Activated CD4-positive, alpha-beta T cell treated with anti-CD3 and anti-CD28 coated beads, Interleukin-2, amount 10 ng/mL, durations not matched to agents 7 days and 5 days (primary cell): ENCODE measurements around the gene FDX2. TPM values are rescaled to one million over a fixed set of nuclear protein-coding genes. Genes with fewer than 3 reads are reported as not detected.

Experiments
- CTCF ChIA-PET: fragments of 350-600 bp; sonication (Branson Sonifier 250); formaldehyde crosslinking; loops from one replicate; lab custom pipeline; 2021; ENCODE audit warnings: antibody characterized with exemption; lab: Charles Lee
- POLR2A ChIA-PET: fragments of 350-600 bp; sonication (Branson Sonifier 250); formaldehyde crosslinking; loops from one replicate; lab custom pipeline; 2021; ENCODE audit warnings: antibody characterized with exemption; lab: Charles Lee
- DNase-seq: peaks from one replicate; pipeline ENCODE4 v3.0.0-alpha.2; 2020
- H3K27ac Mint-ChIP-seq: one replicate; pipeline ENCODE4 v1.8.0; 2021; ENCODE audit warnings: mild to moderate bottlenecking, moderate library complexity, mixed read lengths
- H3K27me3 Mint-ChIP-seq: one replicate; pipeline ENCODE4 v1.8.0; 2021; ENCODE audit warnings: mixed read lengths
- H3K36me3 Mint-ChIP-seq: one replicate; pipeline ENCODE4 v1.8.0; 2021; ENCODE audit warnings: low read depth, mixed read lengths
- H3K4me1 Mint-ChIP-seq: one replicate; pipeline ENCODE4 v1.8.0; 2021; ENCODE audit warnings: mixed read lengths
- H3K4me3 Mint-ChIP-seq: one replicate; pipeline ENCODE4 v1.8.0; 2021; ENCODE audit warnings: mild to moderate bottlenecking, moderate library complexity, mixed read lengths
- H3K9me3 Mint-ChIP-seq: one replicate; pipeline ENCODE4 v1.8.0; 2021; ENCODE audit warnings: mixed read lengths
- total RNA-seq, 2 experiments: library from RNA; stranded (reverse); gene quantifications; one replicate each; pipeline ENCODE4 v1.2.3, GENCODE V29; 2021

Gene FDX2
- total RNA-seq, 2 experiments from 2014 or later = 5.5 to 9.0 TPM

- peaks cover 4% of the 10 kb centered on the region for H3K36me3 Mint-ChIP-seq
- CTCF ChIA-PET = interaction anchor here (0.6 to 6.3 kb wide), 26 partner anchors 10 to 154 kb away, joined by 3 to 93 read pairs (median 4); partner anchors contain the start of genes CDC37, ICAM4, ICAM5 and TYK2
Observed at GRCh38 chr19:10269333-10270179, 46.3 kb downstream of the FDX2 start.

GRCh38 chr19:10268071-10268470, 47.7 kb downstream of the FDX2 start:
- DNase-seq = no peak
- CTCF ChIA-PET = interaction anchor here (0.6 to 6.3 kb wide), 9 partner anchors 17 to 148 kb away, joined by 3 to 66 read pairs (median 5); partner anchors contain the start of genes ICAM4 and ICAM5
- Mint-ChIP-seq H3K4me1 (peaks cover 30% of the 10 kb centered on the region), H3K27ac (no peak overlapping the region), H3K27me3 (no peaks in the 10 kb centered on the region), H3K36me3 (peaks cover 2% of the 10 kb centered on the region), H3K4me3 (no peak overlapping the region), H3K9me3 (no peaks in the 10 kb centered on the region)
- POLR2A ChIA-PET = interaction anchor here (0.6 kb wide), 1 partner anchor 18 kb away, joined by 8 read pairs; no protein-coding TSS in a partner anchor

More at GRCh38 chr19:10269333-10270179, 46.3 kb downstream of the FDX2 start:
- DNase-seq = peak; percentile 88
- no peaks in the 10 kb centered on the region for H3K9me3 Mint-ChIP-seq
- peak overlapping the region; percentile 75 for H3K4me3 Mint-ChIP-seq
- peak overlapping the region; percentile 90 for H3K27ac Mint-ChIP-seq
- no peaks in the 10 kb centered on the region for H3K27me3 Mint-ChIP-seq
- H3K4me1 Mint-ChIP-seq = peaks cover 32% of the 10 kb centered on the region
- POLR2A ChIA-PET = interaction anchor here (0.6 to 0.7 kb wide), 2 partner anchors 22 to 111 kb away, joined by 3 read pairs; partner anchors contain the start of gene TYK2

GRCh38 chr19:10266706-10267105, 49.1 kb downstream of the FDX2 start:
- CTCF ChIA-PET = interaction anchor here (0.9 to 6.3 kb wide), 6 partner anchors 8 to 150 kb away, joined by 3 to 66 read pairs (median 6); partner anchors contain the start of genes ICAM4 and ICAM5

GRCh38 chr19:10262771-10263170, 53.0 kb downstream of the FDX2 start:
- ChIA-PET CTCF (interaction anchor here (0.6 to 9.3 kb wide), 8 partner anchors 8 to 544 kb away, joined by 3 to 148 read pairs (median 5); partner anchors contain the start of genes ICAM1 and TYK2), POLR2A (no interaction called here)
- H3K4me1 Mint-ChIP-seq = peaks cover 16% of the 10 kb centered on the region
- no peaks in the 10 kb centered on the region for H3K27me3 Mint-ChIP-seq
- H3K36me3 Mint-ChIP-seq = peaks cover 12% of the 10 kb centered on the region
- no peaks in the 10 kb centered on the region for H3K9me3 Mint-ChIP-seq
- no peak for DNase-seq
- no peak overlapping the region for H3K4me3 Mint-ChIP-seq
- no peak overlapping the region for H3K27ac Mint-ChIP-seq

More at GRCh38 chr19:10266706-10267105, 49.1 kb downstream of the FDX2 start:
- no peaks in the 10 kb centered on the region for H3K27me3 Mint-ChIP-seq
- peaks cover 24% of the 10 kb centered on the region for H3K4me1 Mint-ChIP-seq
- POLR2A ChIA-PET = interaction anchor here (0.6 kb wide), 1 partner anchor 117 kb away, joined by 4 read pairs; no protein-coding TSS in a partner anchor
- no peak overlapping the region for H3K4me3 Mint-ChIP-seq
- H3K27ac Mint-ChIP-seq = no peak overlapping the region
- no peak for DNase-seq
- H3K36me3 Mint-ChIP-seq = no peaks in the 10 kb centered on the region
- H3K9me3 Mint-ChIP-seq = no peaks in the 10 kb centered on the region

- ChIA-PET CTCF (interaction anchor here (0.7 to 9.3 kb wide), 15 partner anchors 10 to 167 kb away, joined by 3 to 148 read pairs (median 13); partner anchors contain the start of genes CDC37, ICAM1, ICAM4 and ICAM5), POLR2A (interaction anchor here (0.9 to 1.6 kb wide), 2 partner anchors 11 to 120 kb away, joined by 3 to 9 read pairs; partner anchors contain the start of genes ICAM1 and TYK2)
- H3K4me1 Mint-ChIP-seq = peaks cover 21% of the 10 kb centered on the region
- peaks cover 29% of the 10 kb centered on the region for H3K36me3 Mint-ChIP-seq
- H3K4me3 Mint-ChIP-seq = no peak overlapping the region
- H3K27ac Mint-ChIP-seq = peak overlapping the region; percentile 74
- no peaks in the 10 kb centered on the region for H3K9me3 Mint-ChIP-seq
- H3K27me3 Mint-ChIP-seq = no peaks in the 10 kb centered on the region
- DNase-seq = no peak
Observed at GRCh38 chr19:10260141-10260584, 55.7 kb downstream of the FDX2 start.

Other genes with a start within 250 kb of the FDX2 start
- 100 to 1,000 TPM; 100 to 108 TPM for gene SHFL, start 229.7 kb downstream of the FDX2 start, total RNA-seq
- 1 to 10 TPM in 1 of 2 experiments, under 1 TPM in 1; 0.99 to 1.3 TPM for gene ANGPTL6, start 213.3 kb downstream of the FDX2 start, total RNA-seq
- gene PPAN, start 209.7 kb downstream of the FDX2 start, total RNA-seq = 10 to 100 TPM; 77.8 to 77.9 TPM
- gene P2RY11, start 204.3 kb downstream of the FDX2 start, total RNA-seq = 10 to 100 TPM; 39.1 to 43.1 TPM
- gene EIF3G, start 196.1 kb downstream of the FDX2 start, total RNA-seq = 100 to 1,000 TPM; 228 to 230 TPM
- gene DNMT1, start 121.1 kb downstream of the FDX2 start, total RNA-seq = 100 to 1,000 TPM; 375 to 404 TPM
- gene S1PR2, start 84.7 kb downstream of the FDX2 start, total RNA-seq = 1 to 10 TPM; 6.1 to 6.5 TPM
- 10 to 100 TPM; 58.7 to 67.9 TPM for gene MRPL4, start 63.8 kb downstream of the FDX2 start, total RNA-seq
- gene ICAM1, start 44.9 kb downstream of the FDX2 start, total RNA-seq = 1 to 10 TPM; 8.0 to 9.0 TPM
- 1 to 10 TPM; 1.4 to 1.8 TPM for gene ICAM4, start 29.1 kb downstream of the FDX2 start, total RNA-seq
- under 1 TPM; 0.12 to 0.17 TPM for gene ICAM5, start 26.1 kb downstream of the FDX2 start, total RNA-seq
- 1 to 10 TPM; 1.6 to 3.4 TPM for gene ZGLP1, start 6.2 kb downstream of the FDX2 start, total RNA-seq
- gene RAVER1, start 17.5 kb upstream of the FDX2 start, total RNA-seq = 10 to 100 TPM; 69.3 to 75.6 TPM
- 100 to 1,000 TPM; 230 to 233 TPM for gene ICAM3, start 23.6 kb upstream of the FDX2 start, total RNA-seq
- gene TYK2, start 64.6 kb upstream of the FDX2 start, total RNA-seq = 100 to 1,000 TPM; 251 to 263 TPM
- gene CDC37, start 87.5 kb upstream of the FDX2 start, total RNA-seq = 100 to 1,000 TPM; 200 to 205 TPM
- 10 to 100 TPM; 12.7 to 14.3 TPM for gene PDE4A, start 104.5 kb upstream of the FDX2 start, total RNA-seq
- 10 to 100 TPM; 68.3 to 93.8 TPM for gene KEAP1, start 187.3 kb upstream of the FDX2 start, total RNA-seq
- gene S1PR5, start 201.4 kb upstream of the FDX2 start, total RNA-seq = not detected
- gene ATG4D, start 227.9 kb upstream of the FDX2 start, total RNA-seq = 10 to 100 TPM; 40.0 to 41.4 TPM
- gene KRI1, start 250.0 kb upstream of the FDX2 start, total RNA-seq = 10 to 100 TPM; 68.1 to 78.4 TPM